Astrocyte of the hippocampus (primary cell): ENCODE data around the gene PPP1R15A.
A peak's percentile ranks its signal among the peaks of the same experiment; 100 is the strongest.
"Not testable (repeated sequence)": the region's sequence is repeated elsewhere in the genome, so short reads cannot be mapped to it uniquely, and the experiment has no call there.

ENCODE experiments used
- DNase-seq: peaks from one replicate; pipeline ENCODE4 v3.0.0; 2011; ENCODE audit warnings: low read depth, low spot score

Gene PPP1R15A

DNA sequence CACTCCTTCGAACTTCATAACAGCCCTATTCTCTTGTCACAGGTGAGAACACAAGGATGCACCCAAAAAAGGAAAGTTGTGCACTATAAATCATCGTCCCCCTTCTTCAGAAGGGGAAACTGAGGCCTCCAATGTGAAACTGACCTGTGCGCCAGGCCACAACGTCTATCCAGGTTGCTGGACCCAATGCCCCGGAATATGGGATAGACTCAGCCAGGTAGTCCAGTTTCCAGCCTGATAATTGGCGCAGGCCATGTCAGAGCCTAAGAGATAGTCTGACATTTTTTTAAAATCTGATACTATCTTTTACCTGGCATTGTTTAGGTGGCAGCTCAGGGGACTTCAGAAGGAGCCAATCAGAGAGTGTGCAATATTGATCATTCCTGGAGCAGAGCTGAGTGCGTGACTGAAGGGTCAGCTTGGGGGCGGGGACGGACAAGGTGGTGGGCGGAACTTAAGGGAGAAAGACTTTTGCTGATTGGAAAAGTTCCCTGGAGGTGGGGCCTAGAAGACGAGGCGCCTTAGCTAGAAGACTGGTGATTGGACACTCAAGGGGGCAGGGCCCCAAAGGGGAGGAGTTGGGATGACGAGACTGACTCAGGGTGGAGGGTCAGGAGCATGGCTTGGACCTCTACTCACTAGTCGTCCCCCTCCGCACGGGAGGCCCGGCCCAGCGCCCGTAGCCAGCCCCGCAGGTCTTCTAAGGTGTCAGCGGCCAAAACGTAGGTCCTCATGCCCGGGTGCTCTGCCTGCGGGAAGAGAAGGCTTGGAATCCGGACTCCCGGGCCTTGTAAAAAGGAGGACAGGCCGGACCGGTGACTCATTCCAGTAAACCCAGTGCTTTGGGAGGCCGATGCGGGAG lies 12.3 kb upstream of the PPP1R15A start:
- DNase-seq: no peak

- DNase-seq: no peak
These were observed 10.9 kb upstream of the PPP1R15A start for GRCh38 chr19:48861313-48861712.

GRCh38 chr19:48862827-48863226 lies 9.4 kb upstream of the PPP1R15A start:
- no peak for DNase-seq

DNA sequence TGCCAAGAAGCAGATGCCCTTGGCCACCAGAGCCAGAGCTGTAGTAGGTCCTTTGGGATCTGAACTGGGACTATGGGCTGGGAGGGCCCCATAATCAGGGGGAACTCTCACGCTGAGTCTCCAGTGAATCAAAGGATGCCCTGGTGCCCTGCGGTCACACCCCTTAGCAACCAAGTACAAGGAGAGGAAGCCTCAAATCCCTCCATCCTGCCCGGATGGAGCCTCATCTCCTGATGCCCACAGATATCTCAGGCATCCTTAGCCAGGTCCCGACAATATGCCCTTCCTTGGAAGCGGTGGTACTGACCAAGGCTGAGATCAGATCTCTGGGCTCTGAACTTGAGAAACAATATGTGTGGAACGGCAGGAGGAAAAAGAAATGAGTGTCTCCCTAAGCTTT lies 5.5 kb upstream of the PPP1R15A start:
- no peak for DNase-seq

DNA sequence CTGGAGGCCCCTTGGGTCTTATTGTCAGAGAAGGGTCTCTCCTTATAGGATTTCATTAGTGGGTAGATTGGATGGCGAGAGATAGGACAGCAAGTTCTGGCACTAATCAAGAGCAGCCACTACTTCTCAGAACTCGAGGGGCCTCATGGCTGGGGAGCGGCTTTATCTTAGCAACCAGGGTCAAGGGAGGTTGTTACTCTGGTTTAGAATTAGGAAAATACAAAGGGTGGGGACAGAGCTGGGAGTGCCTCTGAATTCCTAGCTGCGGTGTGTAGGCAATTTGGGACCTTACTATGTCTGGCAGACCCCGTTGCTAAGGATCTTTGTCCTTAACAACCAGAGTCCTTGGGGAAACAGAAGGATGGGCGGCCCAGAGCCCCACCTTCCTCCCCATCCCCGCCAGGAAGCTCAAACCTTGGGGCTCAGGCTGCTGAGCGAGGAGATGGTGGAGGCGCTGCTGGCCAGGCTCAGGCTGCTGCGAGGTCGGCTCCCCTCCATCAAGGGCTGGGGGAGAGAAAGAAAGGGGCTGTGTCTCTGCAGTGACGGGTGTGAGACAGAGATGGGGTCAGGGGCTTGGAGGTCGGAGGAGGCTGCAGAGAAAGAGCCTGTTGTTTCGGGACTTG lies 5.0 kb upstream of the PPP1R15A start:
- DNase-seq: no peak

DNA sequence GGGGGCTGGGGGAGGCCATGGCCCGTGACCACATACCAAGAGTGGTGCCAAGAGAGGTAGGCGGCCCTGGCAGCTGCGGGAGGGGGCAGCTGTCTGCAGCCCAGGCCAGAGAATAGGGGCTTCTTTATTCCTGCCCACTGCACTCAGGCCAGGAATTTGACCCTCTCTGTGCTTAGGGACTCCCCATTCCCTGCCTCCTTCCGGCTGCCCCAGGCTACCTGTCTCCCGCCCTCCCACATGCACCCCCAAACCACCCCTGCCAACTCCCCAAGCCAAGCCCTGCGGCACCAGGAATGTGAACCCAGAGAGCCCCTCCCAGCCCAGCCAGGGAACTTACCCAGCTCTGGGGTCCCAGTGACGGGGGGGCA lies 4.5 kb upstream of the PPP1R15A start:
- no peak for DNase-seq

DNA sequence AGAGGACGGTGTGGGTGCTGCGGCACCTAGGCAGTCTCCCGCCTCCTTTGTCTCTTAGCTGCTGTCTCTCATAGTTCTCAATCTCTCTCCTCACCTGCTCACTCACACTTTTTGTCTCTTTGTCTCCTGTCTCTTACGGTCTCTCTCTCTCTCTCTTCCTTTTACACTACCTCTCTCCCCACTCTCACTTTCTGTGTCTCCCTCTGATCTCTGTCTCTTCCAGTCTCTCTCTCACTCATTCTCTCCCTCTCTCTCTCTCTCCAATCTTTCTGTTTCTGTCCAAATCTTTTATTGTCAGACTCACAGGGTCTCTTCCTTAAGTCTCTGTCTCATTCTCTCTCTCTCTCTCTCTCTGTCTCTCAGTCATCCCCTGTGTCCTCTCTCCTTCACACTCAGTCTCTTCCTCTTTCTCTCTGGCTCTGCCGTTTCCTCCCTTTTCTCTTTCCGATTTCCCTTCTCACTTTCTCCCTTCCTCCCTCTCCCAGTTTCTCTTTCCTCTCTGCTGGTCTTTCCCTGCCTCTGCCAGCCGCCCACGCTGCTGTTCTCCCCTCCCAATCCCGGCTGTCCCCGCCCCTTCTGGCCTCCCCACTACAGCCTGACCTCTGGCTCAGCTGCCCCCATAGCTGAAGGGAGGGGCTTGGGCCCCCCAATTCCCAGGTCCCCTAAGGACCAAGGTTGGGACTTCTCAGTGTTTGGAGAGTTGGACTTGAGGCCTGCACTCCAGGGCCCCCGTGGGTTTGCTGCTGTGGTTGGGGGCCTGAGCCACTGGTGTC lies 3.9 kb upstream of the PPP1R15A start, which contains the start of gene PLEKHA4:
Gene PLEKHA4 (minus strand): TSS at position 504 of the 773 bp plus-strand sequence. CDS start 997 bp downstream, outside the sequence.
- peak; percentile 64 for DNase-seq

DNA sequence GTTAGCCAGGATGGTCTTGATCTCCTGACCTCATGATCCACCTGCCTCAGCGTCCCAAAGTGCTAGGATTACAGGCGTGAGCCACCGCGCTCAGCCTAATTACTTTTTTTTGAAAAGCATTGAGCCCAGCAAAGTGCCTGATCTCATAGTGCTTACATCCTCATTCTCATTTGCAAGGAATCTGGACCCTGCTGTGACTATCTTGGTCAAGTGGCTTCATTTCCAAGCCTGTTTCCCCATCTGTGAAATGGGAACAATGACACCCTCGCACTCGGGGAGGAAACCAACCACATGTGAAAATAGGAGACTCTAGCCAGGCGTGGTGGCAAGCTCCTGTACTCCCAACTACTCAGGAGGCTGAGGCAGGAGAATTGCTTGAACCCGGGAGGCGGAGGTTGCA lies 2.2 kb upstream of the PPP1R15A start:
- DNase-seq: no peak

DNA sequence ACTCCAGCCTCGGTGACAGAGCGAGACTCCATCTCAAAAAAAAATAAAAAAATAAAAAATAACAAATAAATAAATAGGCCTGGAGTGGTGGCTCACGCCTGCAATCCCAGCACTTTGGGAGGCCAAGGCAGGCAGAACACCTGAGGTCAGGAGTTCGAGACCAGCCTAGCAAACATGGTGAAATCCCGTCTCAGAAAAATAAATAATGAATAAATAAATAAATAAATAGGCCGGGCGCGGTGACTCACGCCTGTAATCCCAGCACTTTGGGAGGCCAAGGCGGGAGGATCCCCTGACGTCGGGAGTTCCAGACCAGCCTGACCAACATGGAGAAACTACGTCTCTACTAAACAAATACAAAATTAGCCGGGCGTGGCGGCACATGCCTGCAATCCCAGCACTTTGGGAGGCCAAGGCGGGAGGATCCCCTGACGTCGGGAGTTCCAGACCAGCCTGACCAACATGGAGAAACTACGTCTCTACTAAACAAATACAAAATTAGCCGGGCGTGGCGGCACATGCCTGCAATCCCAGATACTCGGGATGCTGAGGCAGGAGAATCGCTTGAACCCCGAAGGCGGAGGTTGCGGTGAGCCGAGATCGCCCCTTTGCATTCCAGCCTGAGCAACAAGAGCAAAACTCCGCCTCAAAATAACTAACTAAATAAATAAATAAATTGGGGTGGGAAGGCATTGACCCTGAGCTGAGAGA lies 595 bp upstream of the PPP1R15A start:
- not testable (repeated sequence) for DNase-seq

DNA sequence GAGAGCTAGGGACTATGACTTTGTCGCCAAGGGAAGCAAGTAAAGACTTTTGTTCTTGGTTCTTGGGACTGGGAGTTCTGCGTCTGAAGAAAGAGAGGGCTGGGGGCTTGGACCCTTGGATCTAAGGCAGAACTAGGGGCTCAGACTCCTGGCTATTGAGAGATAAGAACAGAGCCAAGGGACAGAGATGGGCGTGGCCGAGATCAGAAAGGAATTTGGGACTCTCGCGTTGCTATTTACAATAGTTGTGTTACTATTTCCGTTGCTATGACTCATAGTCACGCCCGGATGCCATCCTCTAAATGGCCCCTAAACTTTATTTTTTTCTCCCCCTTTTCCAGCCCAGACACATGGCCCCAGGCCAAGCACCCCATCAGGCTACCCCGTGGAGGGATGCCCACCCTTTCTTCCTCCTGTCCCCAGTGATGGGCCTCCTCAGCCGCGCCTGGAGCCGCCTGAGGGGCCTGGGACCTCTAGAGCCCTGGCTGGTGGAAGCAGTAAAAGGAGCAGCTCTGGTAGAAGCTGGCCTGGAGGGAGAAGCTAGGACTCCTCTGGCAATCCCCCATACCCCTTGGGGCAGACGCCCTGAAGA lies 759 bp downstream of the PPP1R15A start:
- peak; percentile 95 for DNase-seq

GRCh38 chr19:48873476-48874302 lies 1.5 kb downstream of the PPP1R15A start:
- no peak for DNase-seq

DNA sequence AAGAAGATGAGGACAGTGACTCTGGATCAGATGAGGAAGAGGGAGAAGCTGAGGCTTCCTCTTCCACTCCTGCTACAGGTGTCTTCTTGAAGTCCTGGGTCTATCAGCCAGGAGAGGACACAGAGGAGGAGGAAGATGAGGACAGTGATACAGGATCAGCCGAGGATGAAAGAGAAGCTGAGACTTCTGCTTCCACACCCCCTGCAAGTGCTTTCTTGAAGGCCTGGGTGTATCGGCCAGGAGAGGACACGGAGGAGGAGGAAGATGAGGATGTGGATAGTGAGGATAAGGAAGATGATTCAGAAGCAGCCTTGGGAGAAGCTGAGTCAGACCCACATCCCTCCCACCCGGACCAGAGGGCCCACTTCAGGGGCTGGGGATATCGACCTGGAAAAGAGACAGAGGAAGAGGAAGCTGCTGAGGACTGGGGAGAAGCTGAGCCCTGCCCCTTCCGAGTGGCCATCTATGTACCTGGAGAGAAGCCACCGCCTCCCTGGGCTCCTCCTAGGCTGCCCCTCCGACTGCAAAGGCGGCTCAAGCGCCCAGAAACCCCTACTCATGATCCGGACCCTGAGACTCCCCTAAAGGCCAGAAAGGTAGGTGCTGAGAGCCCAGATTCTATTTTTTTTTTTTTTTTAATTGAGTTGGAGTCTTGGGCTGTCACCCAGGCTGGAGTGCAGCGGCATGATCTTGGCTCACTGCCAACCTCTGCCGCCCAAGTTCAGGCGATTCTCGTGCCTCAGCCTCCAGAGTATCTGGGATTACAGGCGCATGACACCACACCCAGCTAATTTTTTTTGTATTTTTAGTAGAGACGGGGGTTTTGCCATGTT lies 2.3 kb downstream of the PPP1R15A start:
- DNase-seq: peak; percentile 42

DNA sequence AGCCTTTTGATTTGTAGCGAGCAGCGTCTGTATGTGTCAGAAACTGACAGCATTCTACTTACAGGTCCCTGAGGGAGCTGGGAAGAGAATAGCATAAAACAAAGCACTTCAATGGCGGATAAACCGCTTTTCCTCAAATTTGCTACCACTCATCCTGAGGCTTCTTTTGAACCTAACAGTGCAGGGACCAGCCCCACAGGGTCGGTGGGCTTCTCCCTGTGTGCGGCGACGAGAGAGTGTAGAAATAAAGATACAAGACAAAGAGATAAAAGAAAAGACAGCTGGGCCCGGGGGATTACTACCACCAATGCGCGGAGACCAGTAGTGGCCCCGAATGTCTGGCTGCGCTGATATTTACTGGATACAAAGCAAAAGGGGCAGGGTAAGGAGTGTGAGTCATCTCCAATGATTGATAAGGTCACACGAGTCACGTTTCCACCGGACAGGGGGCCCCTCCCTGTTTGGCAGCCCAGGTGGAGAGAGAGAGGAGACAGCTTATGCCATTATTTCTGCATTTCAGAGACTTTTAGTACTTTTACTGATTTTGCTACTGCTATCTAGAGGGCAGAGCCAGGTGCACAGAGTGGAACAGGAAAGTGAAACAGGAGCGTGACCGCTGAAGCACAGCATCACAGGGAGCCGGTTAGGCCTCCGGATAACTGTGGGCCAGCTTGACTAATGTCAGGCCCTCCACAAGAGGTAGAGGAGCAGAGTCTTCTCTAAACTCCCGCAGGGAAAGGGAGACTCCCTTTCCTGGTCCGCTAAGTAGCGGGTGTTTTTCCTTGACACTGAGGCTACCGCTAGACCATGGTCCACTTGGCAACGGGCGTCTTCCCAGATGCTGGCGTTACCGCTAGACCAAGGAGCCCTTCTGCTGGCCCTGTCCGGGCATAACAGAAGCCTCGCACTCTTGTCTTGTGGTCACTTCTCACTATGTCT lies 4.1 kb downstream of the PPP1R15A start:
- not testable (repeated sequence) for DNase-seq

- DNase-seq: no peak
These were observed 5.6 kb downstream of the PPP1R15A start for GRCh38 chr19:48877855-48878195.

DNA sequence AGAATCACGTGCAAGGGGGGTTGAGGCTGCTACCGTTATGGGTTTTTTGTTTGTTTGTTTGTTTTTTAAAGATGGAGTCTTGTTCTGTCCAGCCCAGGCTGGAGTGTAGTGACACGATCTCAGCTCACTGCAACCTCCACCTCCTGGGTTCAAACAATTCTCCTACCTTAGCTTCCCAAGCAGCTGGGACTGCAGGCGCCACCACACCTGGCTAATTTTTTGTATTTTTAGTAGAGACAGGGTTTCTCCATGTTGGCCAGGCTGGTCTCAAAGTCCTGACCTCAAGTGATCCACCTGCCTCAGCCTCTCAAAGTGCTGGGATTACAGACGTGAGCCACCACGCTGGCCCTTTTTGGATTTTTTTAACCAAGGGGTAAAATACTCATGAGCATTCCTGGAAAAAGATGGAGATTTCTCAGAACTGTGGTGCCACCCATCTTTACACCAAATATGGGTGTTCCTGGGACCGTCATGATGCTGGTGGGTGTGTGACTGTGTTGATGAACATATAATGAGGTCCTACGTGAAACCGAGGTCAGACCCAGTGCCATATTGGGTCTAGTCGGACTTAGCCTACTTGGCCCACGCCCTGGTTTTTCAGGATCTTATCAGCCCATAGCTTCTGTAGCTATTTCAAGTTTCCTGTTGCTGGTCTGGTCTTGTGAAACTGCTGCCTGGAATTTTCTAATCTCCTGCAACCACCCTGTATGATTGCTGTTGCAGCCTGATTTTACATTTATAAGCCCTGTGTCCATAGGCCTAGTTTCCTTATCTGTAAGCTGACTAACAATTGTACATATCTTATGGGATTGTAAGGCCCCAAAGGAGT lies 6.2 kb downstream of the PPP1R15A start:
- no peak for DNase-seq

GRCh38 chr19:48879025-48879637 lies 6.9 kb downstream of the PPP1R15A start:
- no peak for DNase-seq

GRCh38 chr19:48879696-48880095 lies 7.5 kb downstream of the PPP1R15A start:
- not testable (repeated sequence) for DNase-seq
